CD4-positive, alpha-beta memory T cell (primary cell): ENCODE results near the gene MITF. TPM values are rescaled to one million over a fixed set of nuclear protein-coding genes. Genes with fewer than 3 reads are reported as not detected.

Experiments
- CTCF ChIA-PET: fragments of 350-600 bp; sonication (Branson Sonifier 250); formaldehyde crosslinking; loops from one replicate; lab custom pipeline; 2021; ENCODE audit warnings: inconsistent platforms; ENCODE audit not compliant: partially characterized antibody; lab: Charles Lee
- POLR2A ChIA-PET: fragments of 350-600 bp; sonication (Branson Sonifier 250); formaldehyde crosslinking; loops from one replicate; lab custom pipeline; 2021; ENCODE audit not compliant: partially characterized antibody; lab: Charles Lee
- DNase-seq, 5 donors: peaks; one replicate each; pipeline versions ENCODE4 v3.0.0 to v3.0.0-alpha.2; 2020 to 2022; ENCODE audit warnings: mixed read lengths in 1 of 5
- H3K27ac ChIP-seq: one replicate; pipeline ENCODE4 v1.7.0; 2013; ENCODE audit warnings: low read depth, low read length
- H3K27me3 ChIP-seq: 2 replicates; pipeline ENCODE4 v1.7.0; 2013; ENCODE audit warnings: mild to moderate bottlenecking, low read length, moderate library complexity; ENCODE audit not compliant: insufficient read depth
- H3K36me3 ChIP-seq: 2 replicates; pipeline ENCODE4 v1.7.0; 2013; ENCODE audit warnings: mild to moderate bottlenecking, low read length, moderate library complexity; ENCODE audit not compliant: insufficient read depth
- H3K4me1 ChIP-seq: 2 replicates; pipeline ENCODE4 v1.7.0; 2013; ENCODE audit warnings: mild to moderate bottlenecking, low read length, moderate library complexity; ENCODE audit not compliant: insufficient read depth
- H3K4me3 ChIP-seq, 2 donors: one replicate each; pipeline ENCODE4 v1.7.0; 2013; ENCODE audit warnings: low read length in 2 of 2, mild to moderate bottlenecking in 1 of 2
- H3K9me3 ChIP-seq, 2 donors: one replicate each; pipeline ENCODE4 v1.7.0; 2013; ENCODE audit warnings: low read length in 2 of 2, control low read depth in 1 of 2; ENCODE audit not compliant: control insufficient read depth in 1 of 2
- H3K27ac Mint-ChIP-seq, 7 donors: one replicate each; pipeline ENCODE4 v1.8.0; 2020 to 2021; ENCODE audit warnings: mixed read lengths in 7 of 7, mild to moderate bottlenecking in 6 of 7, inconsistent platforms in 3 of 7, moderate library complexity in 3 of 7
- H3K27me3 Mint-ChIP-seq, 2 donors: one replicate each; pipeline ENCODE4 v1.8.0; 2020 to 2021; ENCODE audit warnings: mixed read lengths in 2 of 2
- H3K36me3 Mint-ChIP-seq, 2 donors: one replicate each; pipeline ENCODE4 v1.8.0; 2020 to 2021; ENCODE audit warnings: mixed read lengths in 2 of 2, inconsistent platforms in 1 of 2, mild to moderate bottlenecking in 1 of 2
- H3K4me1 Mint-ChIP-seq, 4 donors: one replicate each; pipeline ENCODE4 v1.8.0; 2020 to 2021; ENCODE audit warnings: mixed read lengths in 4 of 4, mild to moderate bottlenecking in 1 of 4
- H3K4me3 Mint-ChIP-seq, 8 donors: one replicate each; pipeline ENCODE4 v1.8.0; 2020 to 2021; ENCODE audit warnings: mixed read lengths in 8 of 8, mild to moderate bottlenecking in 7 of 8, moderate library complexity in 6 of 8, inconsistent platforms in 3 of 8
- H3K9me3 Mint-ChIP-seq, 8 donors: one replicate each; pipeline ENCODE4 v1.8.0; 2020 to 2021; ENCODE audit warnings: mixed read lengths in 8 of 8, mild to moderate bottlenecking in 5 of 8, inconsistent platforms in 3 of 8, moderate library complexity in 1 of 8
- intact Hi-C: fragments of 100-400 bp; cut with micrococcal nuclease; formaldehyde crosslinking; loops from one replicate; pipeline ENCODE4 v1.15.1; 2023
- polyA plus RNA-seq, 2 donors: library from polyadenylated mRNA; unstranded; fragments of 300-500 nt; fragmentation: Illumina TruSeq; gene quantifications; one replicate each; pipeline ENCODE4 v1.2.3, GENCODE V29; 2021
- total RNA-seq, 2 experiments: library from RNA; stranded (reverse); gene quantifications; one replicate each; pipeline ENCODE4 v1.2.3, GENCODE V29; 2021

MITF gene
- 1 to 10 TPM in 1 of 2 experiments, under 1 TPM in 1; 0.80 to 1.5 TPM for total RNA-seq
- polyA plus RNA-seq: not detected

- Mint-ChIP-seq H3K27ac (no peak within 1 kb of the TSS), H3K9me3 (peaks cover 0 to 3% (median 0%) of the 10 kb centered on the region in 8 donors), H3K4me3 (peak within 1 kb of the TSS in 3 of 8 donors; percentile 48 to 56 (median 55)), H3K4me1 (peaks cover 0 to 14% (median 3%) of the 10 kb centered on the region in 4 donors), H3K27me3 (peaks cover 34 to 38% of the 10 kb centered on the region in 2 donors), H3K36me3 (no peaks in the 10 kb centered on the region)
- Histone ChIP-seq H3K4me1 (no peaks in the 10 kb centered on the region), H3K4me3 (no peak within 1 kb of the TSS), H3K27ac (no peak within 1 kb of the TSS), H3K36me3 (no peaks in the 10 kb centered on the region), H3K9me3 (no peaks in the 10 kb centered on the region), H3K27me3 (peaks cover 3% of the 10 kb centered on the region)
- intact Hi-C loops: no loop called here
- POLR2A ChIA-PET: no interaction called here
- CTCF ChIA-PET: no interaction called here
- no peak for DNase-seq
Measured at GRCh38 chr3:69739204-69740102, at the start of gene MITF. MITF (plus strand) TSS chr3:69739464; CDS start chr3:69739598, 134 bp downstream.

- Histone ChIP-seq H3K9me3 (no peaks in the 10 kb centered on the region), H3K4me3 (no peak overlapping the region), H3K27me3 (no peaks in the 10 kb centered on the region), H3K36me3 (no peaks in the 10 kb centered on the region), H3K4me1 (no peaks in the 10 kb centered on the region), H3K27ac (no peak overlapping the region)
- Mint-ChIP-seq H3K9me3 (peaks cover 0 to 2% (median 0%) of the 10 kb centered on the region in 8 donors), H3K27me3 (peaks cover 0 to 2% of the 10 kb centered on the region in 2 donors), H3K4me3 (no peak overlapping the region), H3K27ac (no peak overlapping the region), H3K36me3 (no peaks in the 10 kb centered on the region), H3K4me1 (no peaks in the 10 kb centered on the region)
- intact Hi-C loops: no loop called here
- no peak for DNase-seq
- ChIA-PET POLR2A (no interaction called here), CTCF (no interaction called here)
Measured at GRCh38 chr3:69691860-69692259, 47.4 kb upstream of the MITF start.

GRCh38 chr3:69692761-69693160 lies 46.5 kb upstream of the MITF start:
- H3K9me3 ChIP-seq: no peaks in the 10 kb centered on the region
- no peak overlapping the region for H3K4me3 Mint-ChIP-seq
- DNase-seq: no peak
- no peaks in the 10 kb centered on the region for H3K9me3 Mint-ChIP-seq
- no peak overlapping the region for H3K27ac ChIP-seq
- no peaks in the 10 kb centered on the region for H3K4me1 Mint-ChIP-seq
- ChIA-PET POLR2A (no interaction called here), CTCF (no interaction called here)
- H3K4me1 ChIP-seq: no peaks in the 10 kb centered on the region
- peaks cover 0 to 2% of the 10 kb centered on the region in 2 donors for H3K27me3 Mint-ChIP-seq
- intact Hi-C loops: no loop called here
- no peak overlapping the region for H3K4me3 ChIP-seq
- H3K27ac Mint-ChIP-seq: no peak overlapping the region
- no peaks in the 10 kb centered on the region for H3K27me3 ChIP-seq
- H3K36me3 ChIP-seq: no peaks in the 10 kb centered on the region
- no peaks in the 10 kb centered on the region for H3K36me3 Mint-ChIP-seq

GRCh38 chr3:69695443-69695842 lies 43.8 kb upstream of the MITF start:
- CTCF ChIA-PET: no interaction called here
- H3K9me3 Mint-ChIP-seq: peaks cover 0 to 9% (median 2%) of the 10 kb centered on the region in 8 donors
- POLR2A ChIA-PET: no interaction called here

GRCh38 chr3:69695933-69696332 lies 43.3 kb upstream of the MITF start:
- H3K9me3 Mint-ChIP-seq: peaks cover 0 to 12% (median 3%) of the 10 kb centered on the region in 8 donors
- POLR2A ChIA-PET: no interaction called here

More at GRCh38 chr3:69695443-69695842, 43.8 kb upstream of the MITF start:
- Histone ChIP-seq H3K27ac (no peak overlapping the region), H3K4me3 (no peak overlapping the region), H3K36me3 (no peaks in the 10 kb centered on the region), H3K9me3 (no peaks in the 10 kb centered on the region), H3K27me3 (no peaks in the 10 kb centered on the region), H3K4me1 (no peaks in the 10 kb centered on the region)
- Mint-ChIP-seq H3K4me1 (no peaks in the 10 kb centered on the region), H3K4me3 (no peak overlapping the region), H3K36me3 (no peaks in the 10 kb centered on the region), H3K27ac (no peak overlapping the region), H3K27me3 (no peaks in the 10 kb centered on the region)
- intact Hi-C loops: no loop called here
- DNase-seq: no peak

GRCh38 chr3:69696367-69696766 lies 42.9 kb upstream of the MITF start:
- Mint-ChIP-seq H3K36me3 (no peaks in the 10 kb centered on the region), H3K27me3 (no peaks in the 10 kb centered on the region), H3K4me1 (no peaks in the 10 kb centered on the region), H3K4me3 (no peak overlapping the region), H3K27ac (no peak overlapping the region), H3K9me3 (peaks cover 0 to 12% (median 3%) of the 10 kb centered on the region in 8 donors)
- intact Hi-C loops: no loop called here
- Histone ChIP-seq H3K4me3 (no peak overlapping the region), H3K27me3 (no peaks in the 10 kb centered on the region), H3K9me3 (no peaks in the 10 kb centered on the region), H3K27ac (no peak overlapping the region), H3K4me1 (no peaks in the 10 kb centered on the region), H3K36me3 (no peaks in the 10 kb centered on the region)
- DNase-seq: no peak
- POLR2A ChIA-PET: no interaction called here
- CTCF ChIA-PET: no interaction called here

More at GRCh38 chr3:69695933-69696332, 43.3 kb upstream of the MITF start:
- DNase-seq: no peak
- Histone ChIP-seq H3K27ac (no peak overlapping the region), H3K4me3 (no peak overlapping the region), H3K36me3 (no peaks in the 10 kb centered on the region), H3K9me3 (no peaks in the 10 kb centered on the region), H3K27me3 (no peaks in the 10 kb centered on the region), H3K4me1 (no peaks in the 10 kb centered on the region)
- intact Hi-C loops: no loop called here
- Mint-ChIP-seq H3K4me1 (no peaks in the 10 kb centered on the region), H3K27ac (no peak overlapping the region), H3K4me3 (no peak overlapping the region), H3K36me3 (no peaks in the 10 kb centered on the region), H3K27me3 (no peaks in the 10 kb centered on the region)
- CTCF ChIA-PET: no interaction called here

- no peaks in the 10 kb centered on the region for H3K36me3 ChIP-seq
- H3K4me3 Mint-ChIP-seq: no peak overlapping the region
- no peaks in the 10 kb centered on the region for H3K27me3 ChIP-seq
- no peaks in the 10 kb centered on the region for H3K4me1 ChIP-seq
- peaks cover 0 to 16% (median 3%) of the 10 kb centered on the region in 8 donors for H3K9me3 Mint-ChIP-seq
- ChIA-PET POLR2A (no interaction called here), CTCF (no interaction called here)
- no peaks in the 10 kb centered on the region for H3K9me3 ChIP-seq
- H3K27ac ChIP-seq: no peak overlapping the region
- H3K27ac Mint-ChIP-seq: no peak overlapping the region
- intact Hi-C loops: no loop called here
- H3K27me3 Mint-ChIP-seq: no peaks in the 10 kb centered on the region
- DNase-seq: no peak
- H3K4me1 Mint-ChIP-seq: no peaks in the 10 kb centered on the region
- no peak overlapping the region for H3K4me3 ChIP-seq
- no peaks in the 10 kb centered on the region for H3K36me3 Mint-ChIP-seq
Measured at GRCh38 chr3:69697381-69697780, 41.9 kb upstream of the MITF start.
